Measurements from ENCODE around the gene OSBP. TPM values are rescaled to one million over a fixed set of nuclear protein-coding genes. Genes with fewer than 3 reads are reported as not detected.

Gene OSBP
- total and polyA plus RNA-seq, 4 donors = 16.5 to 92.5 (median 36.5) TPM

- DNase-seq (ENCODE audit: low spot score) = no peak
- peaks cover 0 to 5% (median 3%) of the 10 kb centered on the region in 4 donors for H3K4me1 ChIP-seq (ENCODE audit: control insufficient read depth in 4 of 4, insufficient read depth in 4 of 4, low read length in 3 of 4)
- no peak overlapping the region for H3K27ac ChIP-seq (ENCODE audit: low read depth in 1 of 2, low read length in 2 of 2)
These were observed 73.3 kb downstream of the OSBP start for GRCh38 chr11:59542142-59542810.

GRCh38 chr11:59534676-59535075 is 80.9 kb downstream of the OSBP start:
- H3K4me3 ChIP-seq (ENCODE audit: low read depth in 1 of 3, low read length in 3 of 3) = no peak overlapping the region
- DNase-seq (ENCODE audit: low spot score) = no peak
- H3K36me3 ChIP-seq (ENCODE audit: control insufficient read depth in 4 of 4, insufficient read depth in 3 of 4, low read depth in 1 of 4, low read length in 3 of 4) = no peaks in the 10 kb centered on the region
- 97% methylated on average over 1 of the region's 1 CpG for WGBS
- no peaks in the 10 kb centered on the region for H3K9me3 ChIP-seq (ENCODE audit: control insufficient read depth in 4 of 4, low read length in 3 of 4)
- no peak overlapping the region for H3K27ac ChIP-seq (ENCODE audit: low read depth in 1 of 2, low read length in 2 of 2)
- H3K9ac ChIP-seq (ENCODE audit: low read depth in 1 of 2, low read length in 2 of 2) = no peak overlapping the region
- no peaks in the 10 kb centered on the region for H3K27me3 ChIP-seq (ENCODE audit: control insufficient read depth in 4 of 4, insufficient read depth in 4 of 4, low read length in 3 of 4)
- H3K4me1 ChIP-seq (ENCODE audit: control insufficient read depth in 4 of 4, insufficient read depth in 4 of 4, low read length in 3 of 4) = peaks cover 2 to 5% (median 3%) of the 10 kb centered on the region in 4 donors
- TF ChIP-seq HNF4G (IDR thresholded peaks at IDR 0.05) (no peak), FOXA2 (IDR thresholded peaks at IDR 0.05) (no peak), SP1 (IDR thresholded peaks at IDR 0.05) (no peak), REST (IDR thresholded peaks at IDR 0.05) (no peak), HNF4A (conservative IDR thresholded peaks at IDR 0.05) (no peak), NR2F2 (IDR thresholded peaks at IDR 0.05) (no peak), YY1 (IDR thresholded peaks at IDR 0.05) (no peak), ATF3 (IDR thresholded peaks at IDR 0.05) (no peak), FOXA1 (IDR thresholded peaks at IDR 0.05) (no peak), RXRA (IDR thresholded peaks at IDR 0.05) (no peak), EGR1 (IDR thresholded peaks at IDR 0.05; ENCODE audit: low read depth in 2 of 2) (no peak)

More at GRCh38 chr11:59542142-59542810, 73.3 kb downstream of the OSBP start:
- 70% methylated on average over 3 of the region's 3 CpGs for WGBS
- Histone ChIP-seq H3K4me3 (ENCODE audit: low read depth in 1 of 3, low read length in 3 of 3) (no peak overlapping the region), H3K9ac (ENCODE audit: low read depth in 1 of 2, low read length in 2 of 2) (no peak overlapping the region), H3K27me3 (ENCODE audit: control insufficient read depth in 4 of 4, insufficient read depth in 4 of 4, low read length in 3 of 4) (no peaks in the 10 kb centered on the region), H3K36me3 (ENCODE audit: control insufficient read depth in 4 of 4, insufficient read depth in 3 of 4, low read depth in 1 of 4, low read length in 3 of 4) (no peaks in the 10 kb centered on the region), H3K9me3 (ENCODE audit: control insufficient read depth in 4 of 4, low read length in 3 of 4) (no peaks in the 10 kb centered on the region)
- TF ChIP-seq EGR1 (IDR thresholded peaks at IDR 0.05; ENCODE audit: low read depth in 2 of 2) (no peak), REST (IDR thresholded peaks at IDR 0.05) (no peak), NR2F2 (IDR thresholded peaks at IDR 0.05) (no peak), RXRA (IDR thresholded peaks at IDR 0.05) (no peak), FOXA2 (IDR thresholded peaks at IDR 0.05) (no peak), CTCF (IDR thresholded peaks at IDR 0.05; ENCODE audit: low read depth, low read length, missing input control) (no peak), JUND (IDR thresholded peaks at IDR 0.05) (no peak), MAX (IDR thresholded peaks at IDR 0.05) (no peak), SP1 (IDR thresholded peaks at IDR 0.05) (no peak), HNF4G (IDR thresholded peaks at IDR 0.05) (no peak)
